Measurements from ENCODE around the gene NEDD4L.
A peak's percentile ranks its signal among the peaks of the same experiment; 100 is the strongest.
"Not testable (repeated sequence)": the region's sequence is repeated elsewhere in the genome, so short reads cannot be mapped to it uniquely, and the experiment has no call there.

Gene NEDD4L

DNA sequence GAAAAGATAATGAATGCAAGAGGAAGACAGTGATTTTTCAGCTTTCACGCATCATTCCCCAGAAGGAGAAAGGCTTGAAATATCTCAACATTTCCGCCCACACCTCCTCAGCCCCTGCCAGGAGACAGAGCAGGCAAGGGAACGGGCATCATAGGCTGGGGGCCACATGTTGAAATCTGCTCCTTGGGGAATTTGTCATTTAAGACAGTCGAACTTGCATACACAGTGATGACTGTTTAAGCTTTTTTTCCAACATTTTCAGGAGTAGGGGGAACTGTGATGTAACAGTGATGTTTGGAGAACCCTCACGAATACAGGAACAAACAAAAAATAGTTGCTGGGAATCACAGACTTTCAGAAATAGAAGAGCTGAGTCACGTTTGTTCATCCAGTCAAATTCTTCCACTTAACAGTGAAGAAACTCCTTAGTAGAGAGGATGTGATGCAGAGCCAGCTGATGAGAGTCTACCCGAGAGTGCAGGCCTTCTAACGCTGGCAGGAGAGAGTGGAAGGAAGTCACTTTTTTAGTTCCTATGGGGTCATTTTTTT is 318.1 kb downstream of the NEDD4L start:
- peak; percentile 49 for DNase-seq

DNA sequence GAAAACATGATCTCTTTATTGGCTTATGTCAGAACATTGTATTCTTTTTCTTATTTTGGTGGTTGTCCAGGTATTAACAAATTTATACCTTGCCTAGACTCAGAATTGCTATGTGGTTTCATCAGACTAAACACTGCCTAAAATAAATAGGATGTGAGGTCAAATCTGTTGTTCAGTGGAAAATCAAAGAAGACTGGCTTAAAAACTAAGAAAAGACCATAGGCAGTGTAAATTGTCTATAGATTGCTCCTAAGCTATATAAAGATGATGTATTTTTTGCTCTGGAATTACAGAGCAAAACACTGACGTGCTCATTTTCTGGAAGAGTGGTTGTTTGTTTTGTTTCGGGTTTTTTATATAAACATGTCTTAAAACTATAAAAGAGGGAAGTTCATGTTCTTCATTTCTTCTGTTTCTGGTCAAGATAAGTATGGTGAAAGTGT is 318.8 kb downstream of the NEDD4L start:
- DNase-seq: no peak

DNA sequence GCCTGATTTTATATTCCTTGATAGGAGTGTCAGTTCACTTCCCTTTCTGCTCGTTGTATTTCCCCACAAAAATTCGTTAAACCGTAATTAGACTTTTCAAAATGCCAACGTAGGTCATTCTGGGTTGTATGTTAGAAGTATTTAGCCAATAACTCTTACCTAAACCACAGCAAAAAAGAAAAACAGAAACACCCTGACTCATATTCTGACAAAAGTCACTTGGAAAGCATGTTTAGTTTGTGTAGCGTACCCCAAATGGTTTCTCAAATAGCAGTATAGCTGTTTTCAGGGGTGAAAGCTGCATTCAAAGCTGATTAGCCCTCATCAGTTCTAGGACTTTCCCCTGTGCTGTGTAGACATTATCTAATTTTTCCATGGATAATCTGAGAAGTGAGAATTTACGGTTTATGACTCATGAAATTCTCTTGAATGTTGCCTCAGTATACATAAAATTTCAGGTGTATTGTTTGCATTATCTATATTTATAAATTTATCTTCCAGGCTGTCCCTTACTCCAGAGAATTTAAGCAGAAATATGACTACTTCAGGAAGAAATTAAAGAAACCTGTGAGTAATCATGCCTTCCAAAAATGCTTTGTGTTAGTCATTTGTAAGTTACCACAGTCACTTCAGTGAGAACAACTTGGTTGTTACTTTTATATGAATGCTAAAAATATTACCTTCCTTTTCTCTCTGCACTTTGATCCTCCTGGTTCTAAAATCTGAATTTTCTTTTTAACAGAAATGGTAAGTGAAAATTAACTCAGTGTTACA is 319.9 kb downstream of the NEDD4L start:
- DNase-seq: no peak

DNA sequence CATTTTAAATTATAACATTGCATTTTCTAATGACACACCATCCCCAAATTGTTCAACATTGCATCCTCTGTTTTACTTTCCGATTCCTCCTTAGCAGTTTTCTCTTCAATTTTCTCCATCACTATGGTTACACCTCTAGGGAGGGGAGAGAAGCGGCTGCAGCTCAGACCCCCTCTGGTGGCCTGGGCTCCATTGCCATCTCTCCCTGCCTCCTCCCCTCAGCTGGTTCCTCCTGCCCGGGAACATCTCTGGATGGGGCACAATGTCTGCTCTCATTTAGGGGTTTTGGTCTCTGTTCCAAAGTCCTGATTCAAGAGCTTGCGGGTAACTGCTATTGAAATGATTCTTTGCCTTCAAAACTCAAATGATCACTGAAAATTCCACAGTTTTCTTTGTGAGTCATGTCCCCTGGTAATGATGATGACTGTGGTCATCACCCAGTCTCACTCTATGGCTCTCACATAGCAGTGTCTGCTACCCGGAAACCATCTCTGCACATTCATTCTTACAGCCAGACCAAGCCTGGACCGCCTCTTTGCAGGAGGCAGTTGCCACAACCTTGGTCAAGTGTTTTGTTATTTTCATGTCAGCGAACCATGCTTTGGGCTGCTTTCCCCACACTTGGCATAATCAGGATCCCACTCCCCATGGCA is 321.0 kb downstream of the NEDD4L start:
- DNase-seq: no peak

DNA sequence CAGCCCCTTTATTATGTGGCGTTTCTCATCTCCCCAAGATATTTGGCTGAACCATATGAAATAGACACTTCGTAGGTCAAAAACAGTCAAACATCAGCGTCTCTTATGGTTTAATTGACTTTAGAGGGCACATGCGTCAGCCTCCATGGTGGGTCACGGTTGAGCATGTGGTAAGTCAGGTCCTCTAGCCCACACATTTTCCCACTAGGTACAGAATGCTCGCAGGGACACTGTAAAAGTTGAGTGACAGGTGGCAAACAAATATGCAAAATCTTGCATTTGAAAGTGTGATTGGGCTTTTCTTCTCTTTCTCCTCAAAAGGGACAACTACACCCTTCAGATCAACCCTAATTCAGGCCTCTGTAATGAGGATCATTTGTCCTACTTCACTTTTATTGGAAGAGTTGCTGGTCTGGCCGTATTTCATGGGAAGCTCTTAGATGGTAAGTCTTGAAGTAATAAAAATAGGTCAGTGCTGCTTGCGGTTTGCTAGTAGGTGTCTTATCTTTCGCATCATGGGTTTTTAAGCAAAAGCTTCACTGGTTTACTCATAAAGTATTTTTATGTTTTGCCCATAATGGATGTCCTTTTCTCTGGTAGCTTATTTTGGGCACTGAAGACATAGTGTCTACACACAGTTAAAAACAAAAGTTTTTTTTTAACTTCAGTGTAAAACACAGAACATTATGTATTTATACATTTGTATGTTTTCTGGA is 323.6 kb downstream of the NEDD4L start:
- DNase-seq: no peak

DNA sequence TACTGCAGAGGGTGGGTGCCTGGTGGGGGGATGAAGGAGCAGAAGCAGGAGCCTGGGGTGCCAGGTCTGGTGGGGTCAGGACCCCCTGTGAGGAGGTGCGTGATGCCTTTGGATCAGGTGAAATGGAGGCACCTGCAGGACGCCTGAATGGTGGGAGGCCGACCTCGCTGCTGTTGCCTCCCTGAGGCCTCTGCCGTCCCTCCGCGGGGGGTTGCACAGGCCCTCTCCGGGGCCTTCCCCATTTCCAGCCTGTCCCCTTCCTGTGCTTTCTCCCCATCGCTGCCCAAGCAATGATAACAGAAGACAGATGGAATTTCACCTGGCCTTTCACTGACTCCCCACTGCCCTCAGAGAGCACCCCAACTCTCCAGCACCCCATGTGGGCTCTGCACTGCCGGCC is 325.6 kb downstream of the NEDD4L start:
- no peak for DNase-seq

DNA sequence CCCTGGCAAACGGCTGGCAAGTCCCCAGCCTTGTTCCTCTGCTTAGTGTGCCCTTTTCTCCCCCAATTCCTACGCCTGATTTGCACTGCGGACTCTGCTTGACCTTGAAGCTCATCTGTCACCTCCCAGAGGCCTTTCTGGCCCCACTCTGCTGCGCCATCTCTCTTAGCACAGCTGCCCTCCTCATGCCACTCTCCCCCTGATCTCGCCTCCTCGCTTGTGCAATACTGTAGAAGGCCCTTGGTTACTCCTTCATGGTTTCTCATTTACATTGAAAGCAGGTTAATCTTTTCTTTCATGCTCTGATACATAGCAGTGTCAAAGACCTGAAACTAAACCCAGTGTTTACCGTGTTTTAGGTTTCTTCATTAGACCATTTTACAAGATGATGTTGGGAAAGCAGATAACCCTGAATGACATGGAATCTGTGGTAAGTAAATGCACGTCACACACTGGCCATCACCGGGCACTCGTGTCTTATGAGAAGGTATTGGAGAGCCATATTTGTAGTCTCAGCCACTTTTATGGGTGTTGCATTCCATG is 326.1 kb downstream of the NEDD4L start:
- no peak for DNase-seq

DNA sequence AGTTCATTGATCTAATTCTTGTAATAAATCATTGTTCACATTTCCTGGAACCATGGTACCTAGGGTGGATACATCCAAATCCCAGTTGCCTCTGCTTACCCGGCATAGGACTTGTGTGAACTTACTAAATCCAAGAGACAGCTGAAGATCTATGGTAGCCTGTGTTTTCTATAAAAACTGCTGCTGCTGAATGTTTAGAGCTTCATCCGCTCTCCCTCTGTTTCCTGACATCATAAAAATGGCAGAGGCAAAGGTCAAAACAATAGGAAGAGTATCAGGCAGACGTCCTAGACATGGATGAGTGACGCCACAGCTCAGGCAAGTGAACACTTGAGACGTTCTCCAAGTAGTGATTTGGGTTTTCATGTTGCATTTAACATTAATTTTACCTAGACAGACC is 326.6 kb downstream of the NEDD4L start:
- no peak for DNase-seq

DNA sequence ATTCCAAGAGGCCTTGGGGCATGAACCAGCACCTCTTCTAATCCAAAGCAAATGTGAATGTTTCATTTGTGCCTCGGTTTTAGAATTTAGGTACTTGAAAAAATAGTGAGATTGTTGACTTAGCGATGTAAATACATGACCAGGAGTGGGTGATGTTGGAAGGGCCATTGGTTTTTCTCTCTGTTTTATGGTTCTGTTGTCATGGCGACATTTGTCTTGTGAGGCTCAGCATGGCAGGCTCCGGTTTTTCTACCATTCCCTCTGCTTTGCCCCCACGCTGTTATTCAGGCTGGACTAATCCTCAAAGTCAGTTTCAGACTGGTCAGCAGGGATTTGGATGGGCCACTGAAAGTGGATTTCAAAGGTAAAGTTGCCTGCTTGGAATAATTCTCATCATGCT is 329.5 kb downstream of the NEDD4L start:
- DNase-seq: no peak

DNA sequence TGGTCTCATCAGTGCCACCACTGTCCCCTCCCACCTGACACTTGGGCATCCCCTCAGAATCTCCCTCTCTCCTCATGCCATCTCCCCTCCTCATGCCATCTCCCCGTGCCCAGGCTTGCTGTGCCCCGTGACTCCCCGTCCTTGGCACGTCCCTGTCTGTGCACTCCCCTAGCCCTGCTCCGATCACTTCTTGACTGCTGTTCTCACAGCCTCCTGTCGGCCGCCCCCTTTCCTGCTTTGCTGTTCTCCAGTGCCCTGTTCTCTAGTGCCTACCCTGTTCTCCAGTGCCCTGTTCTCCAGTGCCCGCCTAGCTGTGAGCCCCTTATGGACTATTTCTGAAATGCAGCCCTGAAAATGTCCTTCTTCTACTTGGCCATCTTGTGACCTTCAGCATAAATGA is 331.0 kb downstream of the NEDD4L start:
- no peak for DNase-seq

DNA sequence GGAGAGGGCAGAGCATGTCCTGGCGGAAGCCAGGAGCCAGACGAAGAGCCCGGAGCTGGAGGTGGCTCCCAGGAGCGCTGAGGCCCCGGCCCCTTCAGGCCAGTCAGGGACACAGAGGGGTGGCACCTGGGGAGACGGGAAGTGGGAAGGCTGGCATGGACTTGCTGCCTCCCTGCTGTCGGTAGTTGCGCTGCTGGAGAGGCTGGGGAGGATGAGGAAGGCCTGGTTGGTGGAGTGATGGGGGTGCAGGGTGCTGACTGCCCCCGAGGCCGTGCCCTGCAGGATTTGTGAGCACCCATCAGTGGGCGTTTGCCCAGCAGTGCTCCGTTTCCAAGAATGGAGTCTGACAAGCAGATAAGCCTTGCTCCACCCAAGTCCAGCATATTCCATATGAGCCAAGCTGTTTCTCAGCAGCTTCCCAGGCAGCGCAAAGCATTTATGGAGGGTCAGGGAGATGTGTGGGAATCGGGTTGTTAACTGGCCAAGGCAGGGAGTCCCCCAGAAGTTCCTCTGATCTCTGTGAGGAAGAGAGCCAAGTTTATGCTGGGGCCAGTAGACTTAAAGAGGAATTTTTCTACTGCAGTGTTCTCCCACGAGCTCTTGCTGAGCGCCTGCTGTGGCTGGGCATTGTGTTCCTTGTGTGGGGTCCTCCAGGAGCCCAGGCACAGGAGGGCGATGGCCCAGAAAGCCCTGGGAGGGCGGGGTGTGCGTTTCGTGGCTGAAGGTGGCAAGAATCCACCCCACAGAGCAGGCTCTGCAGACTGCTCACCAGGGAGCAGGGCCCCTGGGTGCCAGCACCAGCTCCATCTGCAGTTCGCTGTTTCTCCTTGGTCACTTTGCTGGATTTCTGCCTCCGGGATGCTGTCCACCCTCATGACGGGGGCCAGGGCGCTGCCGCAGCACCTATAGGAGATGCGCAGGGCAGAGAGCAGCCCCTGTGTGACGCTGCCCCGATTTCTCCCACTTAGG is 334.7 kb downstream of the NEDD4L start:
- no peak for DNase-seq

DNA sequence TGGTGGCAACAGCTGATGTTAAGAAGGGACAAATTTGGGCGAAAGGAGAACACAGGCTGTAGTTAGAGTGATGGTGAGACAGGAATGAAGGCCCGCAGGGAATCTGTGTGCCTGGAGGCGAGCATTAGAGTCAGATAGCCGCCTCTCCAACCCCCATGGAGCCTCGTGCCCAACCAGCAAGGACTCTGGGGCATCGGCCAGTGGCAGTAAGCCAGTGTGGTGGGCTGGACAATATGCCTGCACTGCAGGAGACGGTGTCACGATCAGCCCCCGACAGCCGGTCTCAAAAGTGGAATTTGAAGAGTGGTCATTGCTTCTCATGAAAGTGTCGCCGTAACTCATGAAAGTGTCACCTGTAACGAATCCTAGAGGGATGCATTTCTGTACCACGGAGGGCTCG is 335.4 kb downstream of the NEDD4L start:
- no peak for DNase-seq

DNA sequence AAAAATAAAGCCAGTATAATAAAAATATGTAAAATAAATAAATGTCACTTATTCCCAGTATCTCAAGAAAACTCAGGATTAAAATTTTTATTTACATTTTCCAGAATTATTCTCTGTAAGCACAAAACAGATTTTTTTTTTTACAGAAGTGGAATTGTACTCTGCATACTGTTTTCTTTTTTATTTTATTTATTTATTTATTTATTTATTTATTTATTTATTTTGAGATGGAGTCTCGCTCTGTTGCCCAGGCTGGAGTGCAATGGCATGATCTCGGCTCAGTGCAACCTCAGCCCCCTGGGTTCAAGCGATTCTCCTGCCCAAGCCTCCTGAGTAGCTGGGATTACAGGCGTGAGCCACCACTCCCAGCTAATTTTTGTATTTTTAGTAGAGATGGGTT is 336.1 kb downstream of the NEDD4L start:
- DNase-seq: not testable (repeated sequence)

DNA sequence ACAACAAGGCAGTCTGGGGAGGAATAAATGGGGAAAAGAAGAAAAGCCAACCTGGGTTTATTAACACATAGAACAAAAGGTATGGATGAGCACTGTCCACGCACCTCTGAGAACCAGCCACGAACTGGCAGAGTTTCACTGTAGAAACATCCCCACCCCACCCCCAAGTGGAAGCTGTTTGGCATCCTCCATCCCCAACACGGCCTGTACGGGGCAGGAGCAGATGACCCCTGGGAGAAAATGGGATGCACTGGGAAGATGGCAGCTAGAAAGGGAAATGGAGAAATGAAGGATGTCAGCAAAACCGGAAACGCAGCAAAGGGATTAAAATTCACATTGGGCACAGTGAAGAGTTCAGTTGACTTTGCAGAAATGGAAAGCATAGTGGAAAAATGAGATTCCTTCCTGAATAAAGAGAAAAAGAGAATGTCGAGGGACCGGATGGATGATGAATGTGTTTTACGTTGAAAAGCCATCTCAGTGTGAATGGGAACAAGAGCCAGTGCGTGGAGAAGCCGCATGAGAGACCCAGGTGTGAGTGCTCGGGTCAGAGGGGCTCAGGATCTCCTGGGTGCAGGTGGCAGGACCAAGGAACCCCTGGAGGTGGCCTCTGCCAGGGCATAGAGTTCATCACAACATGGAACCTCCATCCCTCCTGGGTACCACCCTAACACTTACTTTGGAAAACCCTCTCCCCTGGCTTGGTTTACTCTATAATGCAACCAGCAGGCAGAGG is 337.8 kb downstream of the NEDD4L start:
- DNase-seq: no peak

DNA sequence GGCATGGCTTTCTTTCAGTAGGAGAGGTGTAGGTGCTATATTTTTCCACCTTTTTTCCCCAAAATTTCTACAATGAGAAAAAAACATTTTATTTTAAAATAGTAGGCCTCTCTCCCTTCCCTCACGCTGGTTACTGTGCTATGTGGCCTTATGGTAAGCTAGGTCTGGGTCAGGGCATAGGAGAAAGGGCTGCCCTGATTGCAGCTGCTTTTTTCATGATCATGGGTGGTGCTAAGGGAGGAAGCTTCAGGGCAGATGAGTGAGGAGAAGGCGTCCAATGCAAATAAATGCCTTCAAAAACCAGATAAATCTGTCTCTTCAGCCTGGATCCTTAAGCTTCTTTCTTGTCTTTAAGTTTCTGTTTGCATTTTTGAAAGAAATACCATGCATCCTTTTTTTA is 338.4 kb downstream of the NEDD4L start:
- no peak for DNase-seq

DNA sequence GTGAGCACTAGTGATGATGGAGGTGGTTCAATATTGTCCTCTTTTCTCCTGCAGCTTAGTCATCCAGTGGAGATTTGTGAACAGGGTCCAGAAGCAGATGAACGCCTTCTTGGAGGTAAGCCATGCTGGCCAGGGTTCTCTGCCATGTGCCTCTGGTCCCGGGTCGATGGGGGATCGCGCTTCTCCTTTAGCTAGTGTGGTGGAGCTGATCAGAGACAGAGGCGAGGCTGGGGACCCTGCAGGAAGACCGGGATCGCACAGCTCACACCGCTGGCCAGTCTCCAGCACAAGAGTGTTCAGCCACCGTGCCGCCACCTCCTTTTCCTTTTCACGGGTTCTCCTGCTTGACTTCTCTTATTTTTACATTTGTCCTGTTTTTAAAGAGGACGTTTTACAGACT is 341.4 kb downstream of the NEDD4L start:
- no peak for DNase-seq

DNA sequence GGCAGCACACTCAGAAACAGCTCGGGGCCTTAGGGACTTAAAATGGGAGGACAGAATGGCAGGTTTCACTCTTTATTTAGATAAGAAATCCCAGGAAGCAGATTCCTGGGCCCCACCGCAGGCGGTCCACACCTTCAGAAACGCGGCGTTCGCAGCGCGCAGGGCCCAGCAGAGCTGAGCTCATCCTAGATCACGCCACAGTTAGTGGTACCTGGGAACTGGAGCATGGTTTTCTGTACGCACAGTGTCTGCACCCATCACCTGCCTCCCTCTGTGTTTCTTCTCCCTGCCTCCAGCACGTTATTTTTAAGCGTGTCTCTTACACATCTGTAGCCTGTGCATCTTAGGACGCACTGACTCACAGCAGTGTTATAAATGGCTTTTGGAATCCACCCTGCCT is 342.8 kb downstream of the NEDD4L start:
- no peak for DNase-seq

DNA sequence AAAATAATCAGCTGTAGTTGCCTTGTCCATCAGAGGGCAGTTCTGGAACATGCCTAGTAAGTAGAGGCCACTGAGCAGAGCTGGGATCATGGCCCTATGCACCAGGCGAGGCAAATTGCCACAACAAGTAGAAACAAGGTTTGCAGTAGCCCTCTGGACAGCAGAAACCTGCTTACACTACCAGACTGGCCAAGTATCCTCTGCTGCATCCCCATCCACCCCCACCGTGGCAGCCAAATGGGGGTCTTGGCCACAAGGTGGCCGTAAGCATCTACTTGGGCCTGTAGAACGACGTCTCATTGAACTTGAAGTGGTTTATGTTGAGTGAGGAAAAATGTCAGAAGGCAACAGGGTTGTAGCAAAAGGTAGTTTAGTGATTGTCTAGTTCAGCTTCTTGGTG is 343.7 kb downstream of the NEDD4L start:
- DNase-seq: no peak

DNA sequence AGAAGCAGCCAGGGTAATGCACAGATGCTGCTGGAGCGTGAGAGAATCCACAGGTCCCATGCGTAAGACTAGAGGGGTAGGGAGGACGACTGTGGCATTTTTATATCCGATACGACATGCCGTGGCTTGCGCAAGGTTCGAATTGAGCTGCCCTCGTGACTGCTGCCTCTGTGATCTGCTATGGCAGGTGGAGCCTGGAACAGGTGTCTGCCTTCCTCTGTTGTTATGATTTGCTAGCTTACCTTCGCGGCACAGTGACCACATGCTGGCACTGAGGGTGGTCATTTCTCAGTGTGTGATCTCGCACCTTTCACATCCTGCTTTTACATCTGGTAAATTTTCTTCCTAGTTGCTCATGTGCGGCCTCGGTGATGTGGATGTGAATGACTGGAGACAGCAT is 344.7 kb downstream of the NEDD4L start:
- no peak for DNase-seq

DNA sequence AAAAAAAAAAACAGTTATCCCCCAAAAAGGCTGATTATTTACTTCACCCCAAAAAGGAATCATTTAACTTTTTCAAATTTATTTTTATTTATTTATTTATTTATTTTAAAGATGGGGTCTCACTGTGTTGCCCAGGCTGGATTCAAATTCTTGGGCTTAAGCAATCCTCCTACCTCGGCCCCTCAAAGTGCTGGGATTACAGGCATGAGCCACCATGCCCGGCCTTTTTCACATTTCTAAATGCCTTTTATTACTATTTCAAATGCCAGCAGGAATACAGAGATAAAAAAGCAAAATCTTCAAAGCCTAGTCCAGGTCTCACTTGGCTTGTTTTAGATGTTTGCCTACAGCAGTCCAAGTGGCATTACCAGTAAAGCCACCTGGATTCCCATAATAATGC is 345.7 kb downstream of the NEDD4L start:
- DNase-seq: no peak

DNA sequence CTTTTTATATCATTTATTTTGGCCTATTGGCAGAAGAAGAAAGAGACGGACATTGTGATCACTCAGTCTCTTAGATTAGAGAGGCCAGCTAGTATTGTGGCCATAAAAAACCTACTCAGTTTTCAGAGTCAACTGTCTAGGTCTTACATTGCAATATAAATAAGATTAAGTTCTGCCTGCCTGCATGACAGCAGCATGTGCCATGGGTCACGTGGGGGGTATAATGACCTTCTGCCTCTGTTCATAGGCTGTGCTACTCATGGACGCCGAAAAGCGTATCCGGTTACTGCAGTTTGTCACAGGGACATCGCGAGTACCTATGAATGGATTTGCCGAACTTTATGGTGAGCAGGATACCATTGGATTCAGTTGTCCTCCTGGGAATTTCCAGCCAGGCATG is 346.4 kb downstream of the NEDD4L start:
- no peak for DNase-seq
